ENCODE data around the gene EMILIN1. TPM values are rescaled to one million over a fixed set of nuclear protein-coding genes. Genes with fewer than 3 reads are reported as not detected.

Gene EMILIN1
- total RNA-seq, 5 donors from 2014 or later (not counting 1 experiment from before 2014, with no cell fraction given), result 0.28 to 1.1 (median 0.85) TPM

GRCh38 chr2:27070653-27071276 lies 7.7 kb upstream of the EMILIN1 start:
- POLR2A ChIA-PET, result interaction anchor here (0.6 to 1.1 kb wide), 5 partner anchors 16 to 1795 kb away, joined by 3 to 12 read pairs (median 4); partner anchors contain the start of gene AGBL5 (in 1 of the 2)
- H3K36me3 Mint-ChIP-seq, result peaks cover 18% of the 10 kb centered on the region
- Histone ChIP-seq H3K27me3 (replicated peaks in 1 of 2; ENCODE audit: control insufficient read depth in 2 of 2, extremely low read depth in 1 of 2, insufficient read depth in 2 of 2, low read length in 1 of 2) (no peaks in the 10 kb centered on the region), H3K9me3 (no peaks in the 10 kb centered on the region), H3K27ac (ENCODE audit: low read length) (peak overlapping the region; percentile 78), H3K36me3 (ENCODE audit: control insufficient read depth in 2 of 2, extremely low read depth in 1 of 2, insufficient read depth in 1 of 2, low read length in 1 of 2) (peaks cover 9 to 26% of the 10 kb centered on the region in 2 donors), H3K4me3 (ENCODE audit: control insufficient read depth in 1 of 2, extremely low read depth in 1 of 2, low read length in 1 of 2) (peak overlapping the region; percentile 91 to 93), H3K4me1 (ENCODE audit: control insufficient read depth in 1 of 2, extremely low read depth in 1 of 2, insufficient read depth in 2 of 2, low read length in 2 of 2) (peaks cover 20 to 59% of the 10 kb centered on the region in 2 experiments)
- peaks cover 68 to 78% (median 76%) of the 10 kb centered on the region in 3 donors for H3K4me1 Mint-ChIP-seq
- DNase-seq (no peak), ATAC-seq (replicated peaks in 1 of 4) (no peak)
- WGBS (ENCODE audit: insufficient coverage), result 0% methylated on average over 10 of the region's 11 CpGs
- CTCF ChIA-PET, result interaction anchor here in 1 of 2 donors (0.7 to 1.8 kb wide), 4 partner anchors 10 to 20 kb away, joined by 3 to 9 read pairs (median 6); partner anchors contain the start of genes AGBL5 and KHK
- H3K4me3 Mint-ChIP-seq, result peak overlapping the region; percentile 89 to 96 (median 96)
- H3K27me3 Mint-ChIP-seq, result no peaks in the 10 kb centered on the region
- H3K9me3 Mint-ChIP-seq, result no peaks in the 10 kb centered on the region
- peak overlapping the region; percentile 96 for H3K27ac Mint-ChIP-seq

- WGBS (ENCODE audit: insufficient coverage), result under 1% methylated on average over 86 of the region's 86 CpGs
- DNase-seq, result peak; percentile 76 to 93 (median 83)
- Histone ChIP-seq H3K27ac (ENCODE audit: low read length) (peak within 1 kb of the TSS; percentile 78), H3K36me3 (ENCODE audit: control insufficient read depth in 2 of 2, extremely low read depth in 1 of 2, insufficient read depth in 1 of 2, low read length in 1 of 2) (peaks cover 9 to 26% of the 10 kb centered on the region in 2 donors), H3K9me3 (no peaks in the 10 kb centered on the region), H3K4me1 (ENCODE audit: control insufficient read depth in 1 of 2, extremely low read depth in 1 of 2, insufficient read depth in 2 of 2, low read length in 2 of 2) (peaks cover 22 to 62% of the 10 kb centered on the region in 2 experiments), H3K4me3 (ENCODE audit: control insufficient read depth in 1 of 2, extremely low read depth in 1 of 2, low read length in 1 of 2) (peak within 1 kb of the TSS; percentile 91 to 93), H3K27me3 (replicated peaks in 1 of 2; ENCODE audit: control insufficient read depth in 2 of 2, extremely low read depth in 1 of 2, insufficient read depth in 2 of 2, low read length in 1 of 2) (no peaks in the 10 kb centered on the region)
- H3K9me3 Mint-ChIP-seq, result no peaks in the 10 kb centered on the region
- no peaks in the 10 kb centered on the region for H3K27me3 Mint-ChIP-seq
- ATAC-seq (replicated peaks in 1 of 4), result peak; percentile 91 to 96 (median 94)
- H3K36me3 Mint-ChIP-seq, result peaks cover 14% of the 10 kb centered on the region
- CTCF ChIA-PET, result interaction anchor here in 1 of 2 donors (0.9 to 1.8 kb wide), 3 partner anchors 10 to 20 kb away, joined by 3 to 9 read pairs (median 8); partner anchors contain the start of genes AGBL5 and KHK
- peak within 1 kb of the TSS; percentile 96 for H3K27ac Mint-ChIP-seq
- H3K4me3 Mint-ChIP-seq, result peak within 1 kb of the TSS; percentile 89 to 96 (median 96)
- POLR2A ChIA-PET, result interaction anchor here (0.6 to 1.1 kb wide), 5 partner anchors 19 to 1795 kb away, joined by 3 to 12 read pairs (median 4); partner anchors contain the start of gene AGBL5 (in 1 of the 2)
- H3K4me1 Mint-ChIP-seq, result peaks cover 68 to 80% (median 76%) of the 10 kb centered on the region in 3 donors
Measured at GRCh38 chr2:27071277-27071989, 7.0 kb upstream of the EMILIN1 start, which contains the start of gene OST4. OST4 (minus strand) TSS chr2:27071654.

- Histone ChIP-seq H3K27me3 (replicated peaks in 1 of 2; ENCODE audit: control insufficient read depth in 2 of 2, extremely low read depth in 1 of 2, insufficient read depth in 2 of 2, low read length in 1 of 2) (no peaks in the 10 kb centered on the region), H3K4me1 (ENCODE audit: control insufficient read depth in 1 of 2, extremely low read depth in 1 of 2, insufficient read depth in 2 of 2, low read length in 2 of 2) (peaks cover 22 to 62% of the 10 kb centered on the region in 2 experiments), H3K27ac (ENCODE audit: low read length) (peak overlapping the region; percentile 59), H3K36me3 (ENCODE audit: control insufficient read depth in 2 of 2, extremely low read depth in 1 of 2, insufficient read depth in 1 of 2, low read length in 1 of 2) (peaks cover 9 to 26% of the 10 kb centered on the region in 2 donors), H3K9me3 (no peaks in the 10 kb centered on the region), H3K4me3 (ENCODE audit: control insufficient read depth in 1 of 2, extremely low read depth in 1 of 2, low read length in 1 of 2) (peak overlapping the region; percentile 57 to 91)
- peak in 5 of 35 experiments; percentile 15 to 51 (median 21) for DNase-seq
- 17% methylated on average over 8 of the region's 34 CpGs for WGBS (ENCODE audit: insufficient coverage)
- POLR2A ChIA-PET, result interaction anchor here in 1 of 2 donors (0.7 to 1.1 kb wide), 2 partner anchors 21 to 38 kb away, joined by 3 to 12 read pairs; partner anchors contain the start of gene AGBL5
- peak overlapping the region; percentile 91 for H3K27ac Mint-ChIP-seq
- H3K4me3 Mint-ChIP-seq, result peak overlapping the region; percentile 73 to 89 (median 75)
- CTCF ChIA-PET, result interaction anchor here in 1 of 2 donors (1.2 to 1.8 kb wide), 2 partner anchors 9 to 22 kb away, joined by 3 to 9 read pairs; no protein-coding TSS in a partner anchor
- H3K27me3 Mint-ChIP-seq, result no peaks in the 10 kb centered on the region
- peak in 3 of 4 experiments; percentile 16 to 29 (median 29) for ATAC-seq (replicated peaks in 1 of 4)
- H3K9me3 Mint-ChIP-seq, result no peaks in the 10 kb centered on the region
- H3K36me3 Mint-ChIP-seq, result peaks cover 13% of the 10 kb centered on the region
- peaks cover 67 to 82% (median 75%) of the 10 kb centered on the region in 3 donors for H3K4me1 Mint-ChIP-seq
Measured at GRCh38 chr2:27071990-27072830, 6.2 kb upstream of the EMILIN1 start.

- H3K27me3 Mint-ChIP-seq, result no peaks in the 10 kb centered on the region
- Histone ChIP-seq H3K36me3 (ENCODE audit: control insufficient read depth in 2 of 2, extremely low read depth in 1 of 2, insufficient read depth in 1 of 2, low read length in 1 of 2) (peaks cover 9 to 26% of the 10 kb centered on the region in 2 donors), H3K4me1 (ENCODE audit: control insufficient read depth in 1 of 2, extremely low read depth in 1 of 2, insufficient read depth in 2 of 2, low read length in 2 of 2) (peaks cover 22 to 62% of the 10 kb centered on the region in 2 experiments), H3K27me3 (replicated peaks in 1 of 2; ENCODE audit: control insufficient read depth in 2 of 2, extremely low read depth in 1 of 2, insufficient read depth in 2 of 2, low read length in 1 of 2) (no peaks in the 10 kb centered on the region), H3K9me3 (no peaks in the 10 kb centered on the region), H3K27ac (ENCODE audit: low read length) (peak overlapping the region; percentile 59), H3K4me3 (ENCODE audit: control insufficient read depth in 1 of 2, extremely low read depth in 1 of 2, low read length in 1 of 2) (no peak overlapping the region)
- peak overlapping the region; percentile 73 to 89 (median 75) for H3K4me3 Mint-ChIP-seq
- DNase-seq (no peak), ATAC-seq (replicated peaks in 1 of 4) (no peak)
- H3K27ac Mint-ChIP-seq, result peak overlapping the region; percentile 91
- 33% methylated on average over 1 of the region's 5 CpGs for whole genome bisulfite sequencing (ENCODE audit: insufficient coverage)
- H3K36me3 Mint-ChIP-seq, result peaks cover 13% of the 10 kb centered on the region
- POLR2A ChIA-PET, result interaction anchor here in 1 of 2 donors (1.1 kb wide), 1 partner anchor 17 kb away, joined by 3 read pairs; no protein-coding TSS in a partner anchor
- peaks cover 67 to 79% (median 68%) of the 10 kb centered on the region in 3 donors for H3K4me1 Mint-ChIP-seq
- H3K9me3 Mint-ChIP-seq, result no peaks in the 10 kb centered on the region
- CTCF ChIA-PET, result interaction anchor here in 1 of 2 donors (1.2 to 1.8 kb wide), 2 partner anchors 8 to 22 kb away, joined by 3 to 9 read pairs; no protein-coding TSS in a partner anchor
Measured at GRCh38 chr2:27072920-27073319, 5.5 kb upstream of the EMILIN1 start.

GRCh38 chr2:27073782-27074181 lies 4.6 kb upstream of the EMILIN1 start:
- H3K4me1 ChIP-seq (ENCODE audit: control insufficient read depth in 1 of 2, extremely low read depth in 1 of 2, insufficient read depth in 2 of 2, low read length in 2 of 2), result peaks cover 22 to 57% of the 10 kb centered on the region in 2 experiments
- ChIA-PET POLR2A (interaction anchor here in 1 of 2 donors (0.6 to 1.2 kb wide), 3 partner anchors 8 to 23 kb away, joined by 3 to 5 read pairs (median 4); no protein-coding TSS in a partner anchor), CTCF (no interaction called here)
- Mint-ChIP-seq H3K9me3 (no peaks in the 10 kb centered on the region), H3K4me3 (peak overlapping the region in 2 of 3 donors; percentile 32 to 47), H3K4me1 (peaks cover 59 to 70% (median 60%) of the 10 kb centered on the region in 3 donors), H3K36me3 (peaks cover 11% of the 10 kb centered on the region), H3K27me3 (no peaks in the 10 kb centered on the region), H3K27ac (peak overlapping the region; percentile 68 to 87)
- no peaks in the 10 kb centered on the region for H3K9me3 ChIP-seq
- no peaks in the 10 kb centered on the region for H3K27me3 ChIP-seq (replicated peaks in 1 of 2; ENCODE audit: control insufficient read depth in 2 of 2, extremely low read depth in 1 of 2, insufficient read depth in 2 of 2, low read length in 1 of 2)
- DNase-seq, result no peak
- peaks cover 5 to 18% of the 10 kb centered on the region in 2 donors for H3K36me3 ChIP-seq (ENCODE audit: control insufficient read depth in 2 of 2, extremely low read depth in 1 of 2, insufficient read depth in 1 of 2, low read length in 1 of 2)
- peak overlapping the region; percentile 8 for H3K27ac ChIP-seq (ENCODE audit: low read length)
- WGBS (ENCODE audit: insufficient coverage), result 86% methylated on average over 2 of the region's 2 CpGs
- H3K4me3 ChIP-seq (ENCODE audit: control insufficient read depth in 1 of 2, extremely low read depth in 1 of 2, low read length in 1 of 2), result no peak overlapping the region
- no peak for ATAC-seq (replicated peaks in 1 of 4)

Data from T-cell (primary cell).